Mammary epithelial cell (primary cell): ENCODE results near the gene ZMIZ1.

ENCODE experiments used
- EZH2 ChIP-seq: IDR thresholded peaks from 2 replicates; pipeline ENCODE4 v1.6.1; 2012; ENCODE audit warnings: low read length, inconsistent platforms, borderline replicate concordance
- TF ChIP-seq, protein P1 (sequence below), 2 donors: IDR thresholded peaks in 1 of 2; conservative IDR thresholded peaks in 1 of 2; 2 replicates each; pipeline ENCODE4 v1.5.1; 2011 to 2012; ENCODE audit warnings: inconsistent platforms in 2 of 2, low read length in 2 of 2, mild to moderate bottlenecking in 2 of 2, control low read depth in 1 of 2, low read depth in 1 of 2; ENCODE audit not compliant: insufficient read depth in 1 of 2; ENCODE audit errors: extremely low read depth in 1 of 2

DNA sequence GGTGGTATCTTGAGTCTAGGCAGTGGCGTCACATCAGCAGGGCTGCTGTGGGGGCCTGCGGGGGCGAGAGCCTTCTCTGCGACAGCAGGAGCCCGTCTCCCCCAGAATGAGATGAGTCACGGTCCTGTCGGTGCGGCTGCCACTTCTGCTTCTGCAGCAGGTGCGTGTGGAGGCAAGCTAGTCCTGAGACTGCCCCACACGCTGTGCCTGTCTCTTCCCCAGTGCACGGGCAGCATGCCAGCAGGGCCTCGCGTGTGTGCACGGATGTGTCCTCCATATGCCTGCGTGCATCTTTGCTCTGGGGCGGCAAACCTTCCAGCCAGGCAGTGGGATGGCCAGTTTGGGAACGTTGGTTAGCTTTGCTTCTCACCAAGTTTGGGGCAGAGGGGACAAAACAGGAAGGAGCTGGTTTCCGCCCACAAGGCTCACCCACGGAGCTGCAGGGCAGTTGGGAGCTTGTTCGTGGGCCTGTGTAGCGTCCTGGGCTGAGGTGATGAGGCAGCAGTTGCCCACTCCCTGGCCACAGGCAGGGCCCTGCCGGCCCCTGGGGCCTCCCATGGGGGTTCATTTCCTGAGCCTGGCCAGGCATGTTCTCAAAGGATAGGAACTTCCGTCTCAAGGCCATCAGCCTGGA lies 217.7 kb downstream of the ZMIZ1 start:
- TF ChIP-seq, protein P1, sequence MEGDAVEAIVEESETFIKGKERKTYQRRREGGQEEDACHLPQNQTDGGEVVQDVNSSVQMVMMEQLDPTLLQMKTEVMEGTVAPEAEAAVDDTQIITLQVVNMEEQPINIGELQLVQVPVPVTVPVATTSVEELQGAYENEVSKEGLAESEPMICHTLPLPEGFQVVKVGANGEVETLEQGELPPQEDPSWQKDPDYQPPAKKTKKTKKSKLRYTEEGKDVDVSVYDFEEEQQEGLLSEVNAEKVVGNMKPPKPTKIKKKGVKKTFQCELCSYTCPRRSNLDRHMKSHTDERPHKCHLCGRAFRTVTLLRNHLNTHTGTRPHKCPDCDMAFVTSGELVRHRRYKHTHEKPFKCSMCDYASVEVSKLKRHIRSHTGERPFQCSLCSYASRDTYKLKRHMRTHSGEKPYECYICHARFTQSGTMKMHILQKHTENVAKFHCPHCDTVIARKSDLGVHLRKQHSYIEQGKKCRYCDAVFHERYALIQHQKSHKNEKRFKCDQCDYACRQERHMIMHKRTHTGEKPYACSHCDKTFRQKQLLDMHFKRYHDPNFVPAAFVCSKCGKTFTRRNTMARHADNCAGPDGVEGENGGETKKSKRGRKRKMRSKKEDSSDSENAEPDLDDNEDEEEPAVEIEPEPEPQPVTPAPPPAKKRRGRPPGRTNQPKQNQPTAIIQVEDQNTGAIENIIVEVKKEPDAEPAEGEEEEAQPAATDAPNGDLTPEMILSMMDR (conservative IDR thresholded peaks at IDR 0.05 in 1 of 2, IDR thresholded peaks at IDR 0.05 in 1 of 2; ENCODE audit: extremely low read depth in 1 of 2, insufficient read depth in 1 of 2, low read depth in 1 of 2, low read length in 2 of 2): no peak
- no peak for TF ChIP-seq EZH2
